Measurements from ENCODE around the gene RRP15. TPM values are rescaled to one million over a fixed set of nuclear protein-coding genes. Genes with fewer than 3 reads are reported as not detected.

Gene RRP15
- total and polyA plus RNA-seq, 2 experiments from 2014 or later = 19.8 to 86.5 TPM

DNA sequence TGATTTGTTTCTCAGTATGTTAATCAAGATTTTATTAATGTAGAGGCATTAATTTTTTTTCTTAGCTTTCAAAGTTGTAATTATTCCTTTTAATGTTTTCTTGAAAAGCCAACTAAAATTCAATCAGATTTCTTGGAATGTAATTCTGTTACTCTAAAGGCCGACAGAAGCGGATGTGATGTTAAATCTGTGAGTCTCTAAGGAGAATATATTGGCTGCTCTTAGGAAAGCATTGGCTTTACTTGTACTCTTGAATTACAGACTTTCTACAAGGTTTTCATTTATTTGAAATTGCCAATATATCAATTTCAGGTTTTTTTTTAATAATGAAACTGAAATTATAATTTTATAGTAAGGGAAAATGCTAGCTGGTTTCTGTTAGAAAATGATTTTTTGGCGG, 29.2 kb downstream of the RRP15 start:
- no peaks in the 10 kb centered on the region for H3F3A ChIP-seq (replicated peaks; ENCODE audit: low read depth)
- no peaks in the 10 kb centered on the region for H3K9me3 Mint-ChIP-seq
- H3K4me1 Mint-ChIP-seq = peaks cover 22% of the 10 kb centered on the region
- H3K4me2 ChIP-seq = no peak overlapping the region
- H4K20me1 ChIP-seq (replicated peaks; ENCODE audit: insufficient read depth) = no peaks in the 10 kb centered on the region
- no peaks in the 10 kb centered on the region for H3K9me2 ChIP-seq (ENCODE audit: insufficient read depth)
- H3K27ac ChIP-seq (ENCODE audit: low read depth) = no peak overlapping the region
- peaks cover 1% of the 10 kb centered on the region for H3K27me3 Mint-ChIP-seq (ENCODE audit: insufficient read depth, low read depth, poor library complexity)
- H3K79me2 ChIP-seq (replicated peaks; ENCODE audit: insufficient read depth) = peaks cover 22% of the 10 kb centered on the region; the same call in 1 of the 2 replicates
- no peak overlapping the region for H2AFZ ChIP-seq
- H3K36me3 ChIP-seq (ENCODE audit: insufficient read depth) = peaks cover 5% of the 10 kb centered on the region; the same call in 1 of the 2 replicates
- ATAC-seq = no peak
- peaks cover 33% of the 10 kb centered on the region; the same call in 2 of the 3 replicates for H3K36me3 Mint-ChIP-seq (ENCODE audit: low read depth)
- no peak overlapping the region for H3K4me3 Mint-ChIP-seq
- no peak for DNase-seq (ENCODE audit: low spot score)
- H3K4me1 ChIP-seq (ENCODE audit: insufficient read depth) = peaks cover 11% of the 10 kb centered on the region
- no peaks in the 10 kb centered on the region for H3K27me3 ChIP-seq (ENCODE audit: insufficient read depth)
- no peak overlapping the region for H3K27ac Mint-ChIP-seq
- TF ChIP-seq NANOG (IDR thresholded peaks at IDR 0.05; ENCODE audit: borderline replicate concordance) = no peak
- TF ChIP-seq ZNF462 (CRISPR knock-in tag; IDR thresholded peaks at IDR 0.05) = no peak
- H3K4me3 ChIP-seq = no peak overlapping the region

GRCh38 chr1:218315638-218316037, 30.5 kb downstream of the RRP15 start:
- peaks cover 22% of the 10 kb centered on the region for H3K4me1 Mint-ChIP-seq
- H3K27me3 Mint-ChIP-seq (ENCODE audit: insufficient read depth, low read depth, poor library complexity) = peaks cover 1% of the 10 kb centered on the region
- H3K9me2 ChIP-seq (ENCODE audit: insufficient read depth) = no peaks in the 10 kb centered on the region
- no peak overlapping the region for H3K27ac ChIP-seq (ENCODE audit: low read depth)
- H3K79me2 ChIP-seq (replicated peaks; ENCODE audit: insufficient read depth) = peaks cover 27% of the 10 kb centered on the region; the same call in 1 of the 2 replicates
- no peaks in the 10 kb centered on the region for H3F3A ChIP-seq (replicated peaks; ENCODE audit: low read depth)
- no peaks in the 10 kb centered on the region for H3K27me3 ChIP-seq (ENCODE audit: insufficient read depth)
- H3K27ac Mint-ChIP-seq = no peak overlapping the region
- peaks cover 34% of the 10 kb centered on the region; the same call in 2 of the 3 replicates for H3K36me3 Mint-ChIP-seq (ENCODE audit: low read depth)
- no peaks in the 10 kb centered on the region for H3K9me3 Mint-ChIP-seq
- H2AFZ ChIP-seq = no peak overlapping the region
- no peak overlapping the region for H3K4me3 Mint-ChIP-seq
- no peak overlapping the region for H3K4me3 ChIP-seq
- DNase-seq (ENCODE audit: low spot score) (peak; percentile 37), ATAC-seq (no peak)
- no peak overlapping the region for H3K4me2 ChIP-seq
- H3K36me3 ChIP-seq (ENCODE audit: insufficient read depth) = peaks cover 5% of the 10 kb centered on the region; the same call in 1 of the 2 replicates
- peaks cover 11% of the 10 kb centered on the region for H3K4me1 ChIP-seq (ENCODE audit: insufficient read depth)
- no peaks in the 10 kb centered on the region for H4K20me1 ChIP-seq (replicated peaks; ENCODE audit: insufficient read depth)
- TF ChIP-seq EZH2 (IDR thresholded peaks at IDR 0.05; ENCODE audit: low read depth, unreplicated experiment) (no peak), ZNF114 (CRISPR knock-in tag; IDR thresholded peaks at IDR 0.05) (no peak), REST (IDR thresholded peaks at IDR 0.05; ENCODE audit: unreplicated experiment) (no peak), EZH2phosphoT487 (IDR thresholded peaks at IDR 0.05; ENCODE audit: unreplicated experiment) (no peak), JUNB (IDR thresholded peaks at IDR 0.05; ENCODE audit: unreplicated experiment) (no peak), CREB1 (CRISPR knock-in tag; IDR thresholded peaks at IDR 0.05; ENCODE audit: low read depth) (no peak), POLR2AphosphoS5 (IDR thresholded peaks at IDR 0.05; ENCODE audit: low read depth) (no peak), NANOG (IDR thresholded peaks at IDR 0.05; ENCODE audit: borderline replicate concordance) (no peak), CTCF (conservative IDR thresholded peaks at IDR 0.05; ENCODE audit: low read depth in 2 of 2) (no peak), ZNF331 (CRISPR knock-in tag; IDR thresholded peaks at IDR 0.05; ENCODE audit: low read depth) (no peak)
